GM12875 (cell line): ENCODE data around the gene MYL6.

Source experiments
- H3K4me3 ChIP-seq: one replicate; pipeline ENCODE4 v1.5.1; 2011; ENCODE audit warnings: low read depth, low read length, control low read depth
- CTCF ChIP-seq: IDR thresholded peaks from 2 replicates; pipeline ENCODE4 v1.5.1; 2011; ENCODE audit warnings: low read depth, mild to moderate bottlenecking, control low read depth, inconsistent platforms, low read length, moderate library complexity, borderline replicate concordance; ENCODE audit not compliant: insufficient read depth

MYL6 gene

GRCh38 chr12:56154246-56154771 lies 3.9 kb upstream of the MYL6 start:
- H3K4me3 ChIP-seq: no peak overlapping the region

GRCh38 chr12:56154818-56155217 lies 3.3 kb upstream of the MYL6 start:
- no peak overlapping the region for H3K4me3 ChIP-seq
- no peak for TF ChIP-seq CTCF

More at GRCh38 chr12:56154246-56154771, 3.9 kb upstream of the MYL6 start:
- TF ChIP-seq CTCF: no peak

- TF ChIP-seq CTCF: no peak
- H3K4me3 ChIP-seq: no peak overlapping the region
Observed at GRCh38 chr12:56155256-56155845, 2.8 kb upstream of the MYL6 start.

- peak overlapping the region; percentile 54 for H3K4me3 ChIP-seq
Observed at GRCh38 chr12:56156464-56157200, 1.5 kb upstream of the MYL6 start.

GRCh38 chr12:56157201-56158028 lies 744 bp upstream of the MYL6 start:
- peak overlapping the region; percentile 54 for H3K4me3 ChIP-seq
- TF ChIP-seq CTCF: peak; percentile 70

GRCh38 chr12:56158926-56159461 lies 835 bp downstream of the MYL6 start:
- peak overlapping the region; percentile 78 for H3K4me3 ChIP-seq
- no peak for TF ChIP-seq CTCF
